Measurements from ENCODE around the gene SHANK3.

GRCh38 chr22:50699756-50700386, 27.2 kb downstream of the SHANK3 start:
- no peak for TF ChIP-seq CTCF (conservative IDR thresholded peaks at IDR 0.05; ENCODE audit: low read depth, low read length)
- TF ChIP-seq CEBPB (IDR thresholded peaks at IDR 0.05; ENCODE audit: low read depth, low read length), result no peak
- TF ChIP-seq, protein P1, sequence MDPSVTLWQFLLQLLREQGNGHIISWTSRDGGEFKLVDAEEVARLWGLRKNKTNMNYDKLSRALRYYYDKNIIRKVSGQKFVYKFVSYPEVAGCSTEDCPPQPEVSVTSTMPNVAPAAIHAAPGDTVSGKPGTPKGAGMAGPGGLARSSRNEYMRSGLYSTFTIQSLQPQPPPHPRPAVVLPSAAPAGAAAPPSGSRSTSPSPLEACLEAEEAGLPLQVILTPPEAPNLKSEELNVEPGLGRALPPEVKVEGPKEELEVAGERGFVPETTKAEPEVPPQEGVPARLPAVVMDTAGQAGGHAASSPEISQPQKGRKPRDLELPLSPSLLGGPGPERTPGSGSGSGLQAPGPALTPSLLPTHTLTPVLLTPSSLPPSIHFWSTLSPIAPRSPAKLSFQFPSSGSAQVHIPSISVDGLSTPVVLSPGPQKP (IDR thresholded peaks at IDR 0.05; ENCODE audit: borderline replicate concordance, low read depth, low read length), result no peak
- no peak for TF ChIP-seq POLR2A (IDR thresholded peaks at IDR 0.05; ENCODE audit: low read depth, low read length)
- TF ChIP-seq SMC3 (IDR thresholded peaks at IDR 0.05; ENCODE audit: low read depth, low read length), result no peak
- no peak for TF ChIP-seq MAZ (IDR thresholded peaks at IDR 0.05; ENCODE audit: borderline replicate concordance, low read depth, low read length)
- no peak for TF ChIP-seq RCOR1 (IDR thresholded peaks at IDR 0.05; ENCODE audit: insufficient replicate concordance, low read length)

Data from IMR-90 (cell line).